ENCODE data around the gene CARD11.
"Not testable (repeated sequence)": the region's sequence is repeated elsewhere in the genome, so short reads cannot be mapped to it uniquely, and the experiment has no call there.

- TF ChIP-seq POLR2A (IDR thresholded peaks at IDR 0.05; ENCODE audit: low read length); GATA1 (IDR thresholded peaks at IDR 0.05; ENCODE audit: low read depth, low read length): not testable (repeated sequence)
Observed at GRCh38 chr7:2957369-2957727, 86.3 kb downstream of the CARD11 start.
